Measurements from ENCODE around the gene OR2T35. TPM values are rescaled to one million over a fixed set of nuclear protein-coding genes. Genes with fewer than 3 reads are reported as not detected.
A peak's percentile ranks its signal among the peaks of the same experiment; 100 is the strongest.

The OR2T35 gene
- total RNA-seq, 1 donor from 2014 or later = not detected

DNA sequence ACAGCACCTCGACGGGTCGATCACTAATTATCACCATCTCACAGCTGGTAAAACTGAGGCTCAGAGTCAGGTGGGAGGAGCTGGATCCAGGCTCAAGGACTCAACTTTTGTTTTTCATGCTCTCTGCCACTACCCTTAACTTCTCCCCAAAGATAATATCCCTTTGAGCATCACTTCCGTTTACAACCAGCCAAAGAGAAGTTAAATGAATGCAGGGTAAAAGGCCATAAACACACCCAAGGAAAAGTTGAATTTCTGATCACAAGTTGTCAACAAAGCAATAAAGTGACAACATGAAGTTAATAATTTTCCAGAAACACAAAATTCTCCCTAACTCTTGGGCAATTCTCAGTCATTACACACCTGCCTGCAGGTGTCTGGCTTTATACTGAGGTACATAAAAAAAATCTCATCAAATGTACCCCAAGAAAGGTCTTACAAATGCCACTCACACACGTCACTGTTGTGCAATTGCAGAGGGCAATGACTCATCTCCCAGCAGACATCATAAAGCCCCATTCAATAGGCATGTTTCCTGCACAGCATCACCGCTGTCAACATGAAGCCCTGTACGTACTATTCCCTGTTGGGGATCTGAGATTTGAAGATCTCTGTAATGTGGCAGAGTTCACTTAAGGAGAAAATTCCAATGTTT, 13.6 kb downstream of the OR2T35 start:
- DNase-seq (ENCODE audit: missing footprints) (no peak), ATAC-seq (no peak)
- intact Hi-C loops (cut with DNase I) = no loop called here

DNA sequence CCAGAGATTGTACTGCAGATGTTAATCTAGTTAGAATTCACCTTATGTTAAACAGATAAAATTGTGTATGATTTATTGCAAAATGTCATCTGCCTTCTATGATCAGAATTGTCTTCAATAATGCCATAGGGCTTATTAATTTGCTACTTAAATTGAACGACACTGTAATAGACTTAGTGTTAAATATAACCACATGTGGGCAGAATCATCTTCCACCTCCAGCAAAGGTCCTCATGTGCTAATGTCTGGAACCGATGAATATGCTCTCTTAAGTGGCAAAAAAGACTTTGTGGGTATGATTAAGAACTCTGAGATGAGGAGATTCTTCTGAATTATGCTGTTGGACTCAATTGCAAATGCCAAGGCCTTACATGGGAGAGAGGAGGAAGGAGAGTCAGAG, 14.5 kb downstream of the OR2T35 start:
- DNase-seq (ENCODE audit: missing footprints) (no peak), ATAC-seq (no peak)
- intact Hi-C loops (cut with DNase I) = no loop called here

DNA sequence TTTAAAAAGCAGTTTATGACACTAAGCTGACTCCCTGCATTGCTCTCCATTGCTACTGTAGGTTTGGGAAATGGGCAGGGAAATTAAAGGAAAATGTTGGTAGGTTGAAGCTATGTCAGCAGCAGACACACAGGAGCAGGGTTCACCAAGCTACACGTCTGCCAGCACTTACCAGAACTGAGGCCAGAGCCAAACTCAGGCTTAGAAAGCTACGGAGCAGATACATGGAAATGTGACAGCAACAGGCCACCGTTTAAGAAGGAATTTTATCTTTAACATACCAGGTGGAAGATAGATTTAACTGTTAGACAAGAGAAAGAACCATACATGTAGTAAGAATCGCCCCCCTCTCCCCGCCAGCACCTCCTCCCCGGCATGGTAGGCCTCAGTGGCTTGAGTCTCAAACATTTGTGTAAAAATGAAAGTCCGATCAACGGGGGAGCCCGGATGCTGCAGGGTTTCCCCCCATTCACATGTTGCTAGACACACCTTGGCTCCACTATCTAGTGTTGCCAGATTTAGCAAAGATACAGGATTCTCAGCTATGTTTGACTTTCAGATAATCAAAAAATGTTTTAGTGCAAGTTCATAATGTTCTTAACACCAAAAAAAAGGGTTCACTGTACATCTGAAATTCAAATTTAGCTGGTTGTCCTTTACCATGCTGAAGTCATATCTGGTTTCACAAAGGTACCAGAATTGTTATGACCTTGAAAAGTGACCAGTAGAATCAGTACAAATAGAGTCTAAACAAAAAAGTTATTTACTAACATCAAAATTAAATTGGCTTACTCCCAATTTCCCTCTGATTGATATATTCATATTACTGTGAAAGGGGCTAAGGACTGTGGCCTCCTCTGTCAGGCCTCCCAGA, 16.9 kb downstream of the OR2T35 start:
- DNase-seq (ENCODE audit: missing footprints) = no peak
- no peak for ATAC-seq
- intact Hi-C loops (cut with DNase I) = no loop called here

- intact Hi-C loops (cut with DNase I) = loop anchor here (2.0 kb wide), 1 partner anchor 183 kb away; no protein-coding TSS in a partner anchor
- DNase-seq (ENCODE audit: missing footprints) (no peak), ATAC-seq (no peak)
These were observed 19.1 kb downstream of the OR2T35 start for GRCh38 chr1:248625971-248626370.

GRCh38 chr1:248625166-248625565, 19.9 kb downstream of the OR2T35 start:
- no peak for ATAC-seq
- DNase-seq (ENCODE audit: missing footprints) = no peak
- intact Hi-C loops (cut with DNase I) = loop anchor here (2.0 kb wide), 1 partner anchor 184 kb away; no protein-coding TSS in a partner anchor

- intact Hi-C loops (cut with DNase I) = no loop called here
- no peak for ATAC-seq
- DNase-seq (ENCODE audit: missing footprints) = no peak
These were observed 22.5 kb downstream of the OR2T35 start for GRCh38 chr1:248622570-248623001.

DNA sequence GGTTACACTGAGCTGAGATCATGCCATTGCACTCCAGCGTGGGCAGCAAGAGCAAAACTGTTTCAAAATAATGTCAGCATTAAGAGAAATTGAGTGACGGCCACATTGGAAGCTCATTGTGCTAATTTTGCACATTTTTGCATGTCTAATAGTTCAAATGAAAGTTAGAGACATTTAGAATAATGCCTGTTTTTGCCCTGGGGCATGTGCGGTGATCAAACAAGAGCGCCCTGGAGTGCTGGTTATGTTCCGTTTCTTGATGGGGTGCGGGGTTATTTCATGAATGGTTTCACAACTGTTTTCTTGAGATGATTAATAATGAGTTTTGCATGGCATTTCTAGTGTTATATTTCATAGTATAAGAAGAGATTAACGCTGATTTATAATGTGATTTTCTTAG, 23.3 kb downstream of the OR2T35 start:
- ATAC-seq (no peak), DNase-seq (ENCODE audit: missing footprints) (no peak)
- intact Hi-C loops (cut with DNase I) = no loop called here

DNA sequence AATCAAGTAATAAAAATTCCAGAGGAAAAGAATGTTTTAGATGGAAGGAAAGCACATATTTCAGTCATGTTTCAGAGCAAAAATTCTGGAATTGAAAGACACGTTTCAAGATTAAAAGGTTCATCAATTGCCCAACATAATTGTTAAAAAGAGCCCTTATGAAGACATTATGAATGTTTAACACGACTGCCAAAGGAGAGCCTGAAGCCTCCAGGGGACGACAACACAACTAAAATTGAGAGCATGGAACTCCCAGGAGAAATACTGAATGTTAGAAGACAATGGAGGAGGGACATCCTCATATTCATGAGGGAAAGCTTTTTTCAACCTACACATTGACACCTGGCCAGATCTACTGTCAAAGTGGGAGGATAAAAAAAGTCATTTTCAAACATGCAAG, 26.2 kb downstream of the OR2T35 start:
- intact Hi-C loops (cut with DNase I) = no loop called here
- no peak for ATAC-seq
- DNase-seq (ENCODE audit: missing footprints) = peak; percentile 62

- ATAC-seq (no peak), DNase-seq (ENCODE audit: missing footprints) (no peak)
- intact Hi-C loops (cut with DNase I) = no loop called here
These were observed 27.0 kb downstream of the OR2T35 start for GRCh38 chr1:248618119-248618518.

- no peak for DNase-seq (ENCODE audit: missing footprints)
- no peak for ATAC-seq
- intact Hi-C loops (cut with DNase I) = no loop called here
These were observed 31.3 kb downstream of the OR2T35 start for GRCh38 chr1:248613742-248614141.

GRCh38 chr1:248611883-248612414, 33.1 kb downstream of the OR2T35 start:
- no peak for DNase-seq (ENCODE audit: missing footprints)
- no peak for ATAC-seq
- intact Hi-C loops (cut with DNase I) = no loop called here

GRCh38 chr1:248610301-248610700, 34.8 kb downstream of the OR2T35 start:
- intact Hi-C loops (cut with DNase I) = no loop called here
- no peak for ATAC-seq
- DNase-seq (ENCODE audit: missing footprints) = no peak

DNA sequence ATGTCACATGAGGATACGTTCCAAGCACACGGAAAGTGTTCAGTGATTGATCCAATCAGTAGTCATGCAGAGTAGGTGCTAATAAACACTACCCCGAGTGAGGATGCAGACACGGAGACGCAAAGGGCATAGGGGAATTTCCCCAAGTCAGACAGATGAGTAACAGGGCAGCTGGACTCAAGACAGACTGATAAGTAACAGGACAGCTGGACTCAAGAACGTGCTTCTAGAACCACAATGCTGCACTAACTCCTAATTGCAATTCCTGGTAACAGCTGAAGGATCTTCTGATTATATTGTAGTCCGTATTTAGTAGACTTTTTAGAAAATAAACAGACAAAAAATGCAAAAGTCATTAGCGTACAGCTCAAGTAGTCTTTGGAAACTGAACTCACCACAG, 45.7 kb downstream of the OR2T35 start:
- intact Hi-C loops (cut with DNase I) = no loop called here
- ATAC-seq (no peak), DNase-seq (ENCODE audit: missing footprints) (no peak)

GRCh38 chr1:248597589-248597988, 47.5 kb downstream of the OR2T35 start, which contains the start of gene OR2T10:
Gene OR2T10 (minus strand): TSS chr1:248597700. CDS start chr1:248593768, 3,932 bp downstream.
- ATAC-seq (no peak), DNase-seq (ENCODE audit: missing footprints) (no peak)
- intact Hi-C loops (cut with DNase I) = no loop called here

DNA sequence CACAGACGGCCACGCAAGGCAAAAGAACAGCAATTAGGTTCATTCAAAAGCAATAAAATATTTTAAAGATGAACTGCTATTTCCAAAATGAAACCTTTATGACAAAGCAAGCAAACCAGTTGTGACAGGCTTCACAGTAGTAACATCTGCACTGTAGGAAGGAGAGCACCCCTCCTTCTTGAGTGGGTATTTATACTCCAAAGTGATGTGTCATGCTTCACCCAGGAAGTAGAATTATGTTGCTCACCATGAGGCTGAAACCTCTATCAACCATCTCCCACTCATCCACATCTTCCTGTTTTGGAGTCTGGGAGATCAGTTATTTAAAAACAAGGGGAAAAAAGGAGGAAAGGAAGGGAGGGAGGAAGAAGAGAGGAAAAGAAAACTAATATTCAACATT, 48.5 kb downstream of the OR2T35 start:
- no peak for ATAC-seq
- intact Hi-C loops (cut with DNase I) = no loop called here
- DNase-seq (ENCODE audit: missing footprints) = no peak

- intact Hi-C loops (cut with DNase I) = no loop called here
- no peak for DNase-seq (ENCODE audit: missing footprints)
- no peak for ATAC-seq
These were observed 51.9 kb downstream of the OR2T35 start for GRCh38 chr1:248593226-248593625.

- DNase-seq (ENCODE audit: missing footprints) = no peak
- intact Hi-C loops (cut with DNase I) = no loop called here
These were observed 52.4 kb downstream of the OR2T35 start for GRCh38 chr1:248592655-248593054.

DNA sequence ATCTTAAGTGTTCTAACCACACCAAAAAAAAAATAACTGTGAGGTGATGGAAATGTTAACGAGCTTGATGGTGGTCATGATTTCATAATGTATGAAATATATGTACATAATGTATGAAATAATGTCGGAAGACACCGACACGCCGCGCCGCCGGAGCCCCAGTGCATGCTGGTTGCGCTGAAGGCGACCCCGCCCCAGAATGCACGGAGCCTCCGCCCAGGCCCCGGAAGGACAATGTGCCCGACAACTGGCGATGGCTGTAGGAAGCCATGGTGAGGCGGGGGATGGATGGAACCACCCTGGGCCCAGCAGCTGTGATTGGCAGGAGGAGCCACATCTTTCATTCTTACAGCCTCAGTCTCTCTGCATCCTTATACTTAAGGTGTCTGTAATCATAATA, 55.0 kb downstream of the OR2T35 start:
- DNase-seq (ENCODE audit: missing footprints) = peak; percentile 62
- ATAC-seq = no peak
- intact Hi-C loops (cut with DNase I) = no loop called here

More at GRCh38 chr1:248592655-248593054, 52.4 kb downstream of the OR2T35 start:
- no peak for ATAC-seq

DNA sequence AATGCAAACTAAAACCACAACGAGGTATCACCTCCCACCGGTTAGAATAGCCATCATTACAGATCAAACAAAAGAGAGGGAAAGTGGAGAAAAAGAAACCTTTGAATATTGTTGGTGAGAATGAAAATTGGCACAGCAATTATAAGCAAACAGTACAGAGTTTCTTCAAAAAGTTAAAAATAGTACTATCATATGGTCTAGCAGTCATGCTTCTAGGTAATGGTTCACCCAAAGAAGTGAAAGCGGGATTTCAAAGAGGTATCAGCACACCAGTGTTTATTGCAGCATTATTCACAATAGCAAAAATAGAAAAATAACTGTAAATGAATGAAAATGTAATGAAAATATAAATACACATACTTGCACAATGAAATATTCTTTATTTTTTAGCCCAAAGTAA, 55.7 kb downstream of the OR2T35 start:
- DNase-seq (ENCODE audit: missing footprints) = no peak
- ATAC-seq = no peak
- intact Hi-C loops (cut with DNase I) = no loop called here

All from Right ventricle myocardium inferior (tissue), 1 donor.